Activated CD8-positive, alpha-beta memory T cell treated with anti-CD3 and anti-CD28 coated beads, Interleukin-2, amount 50 U/mL, for 1 hour (primary cell): ENCODE measurements around the gene THBS2.
"Not testable (repeated sequence)": the region's sequence is repeated elsewhere in the genome, so short reads cannot be mapped to it uniquely, and the experiment has no call there.

Experiments
- DNase-seq: peaks from one replicate; pipeline ENCODE4 v3.0.0-alpha.2; 2020; ENCODE audit errors: extremely low read depth

The THBS2 gene

DNA sequence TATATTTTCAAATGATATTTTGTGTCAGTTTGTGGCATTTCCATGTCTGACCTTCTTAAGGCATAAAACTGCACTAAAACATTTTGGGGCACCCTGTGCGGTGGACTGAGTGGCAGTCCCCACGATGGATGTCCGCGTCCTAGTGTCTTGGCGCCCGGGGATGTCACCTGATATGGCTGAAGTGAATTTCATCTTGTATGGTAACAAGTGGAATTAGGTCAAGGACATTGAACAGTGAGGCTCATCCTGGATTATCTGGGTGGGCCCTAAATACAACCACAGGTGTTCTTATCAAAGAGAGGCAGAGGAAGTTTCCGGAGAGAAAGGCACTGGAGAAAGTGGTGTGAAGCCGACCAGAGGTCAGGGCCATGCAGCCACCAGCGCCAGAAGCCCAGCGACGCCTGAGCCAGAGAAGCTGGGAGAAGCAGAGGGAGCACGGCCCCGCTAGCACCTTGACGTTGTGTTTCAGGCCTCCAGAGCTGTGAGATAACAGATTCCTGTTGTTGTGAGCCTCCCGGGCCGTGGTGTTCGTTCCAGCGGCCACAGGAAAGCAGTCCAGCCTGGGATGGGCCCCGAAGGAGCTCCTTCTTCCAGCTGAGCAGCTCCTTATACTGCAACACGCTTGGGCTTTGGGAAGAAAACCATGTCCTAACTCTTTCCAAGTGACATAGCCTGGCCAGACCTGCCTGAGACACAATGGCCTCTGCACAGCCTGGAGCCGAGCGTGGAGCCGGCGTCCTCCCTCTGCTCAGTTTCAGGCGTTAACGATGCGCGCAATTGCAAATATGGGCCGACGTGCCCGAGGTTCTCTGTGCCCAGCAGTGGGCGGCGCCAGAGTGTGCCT lies 22.5 kb downstream of the THBS2 start:
- DNase-seq: no peak

DNA sequence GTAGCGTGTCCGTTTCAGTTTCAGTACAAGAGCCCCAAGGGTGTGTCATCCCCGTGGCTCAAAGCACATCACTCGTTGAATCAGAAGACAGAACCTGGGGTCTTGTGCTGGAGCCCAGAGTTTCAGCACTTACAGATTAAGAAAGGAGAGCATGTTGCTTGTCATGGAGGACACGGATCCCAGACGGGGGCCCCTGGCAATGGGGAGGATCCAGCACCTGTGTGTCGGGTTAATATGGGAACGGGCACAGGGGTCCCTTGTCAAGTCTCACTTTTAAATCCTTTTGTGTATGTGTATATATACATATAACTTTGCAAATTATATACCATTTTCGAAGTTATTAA lies 23.4 kb downstream of the THBS2 start:
- no peak for DNase-seq

DNA sequence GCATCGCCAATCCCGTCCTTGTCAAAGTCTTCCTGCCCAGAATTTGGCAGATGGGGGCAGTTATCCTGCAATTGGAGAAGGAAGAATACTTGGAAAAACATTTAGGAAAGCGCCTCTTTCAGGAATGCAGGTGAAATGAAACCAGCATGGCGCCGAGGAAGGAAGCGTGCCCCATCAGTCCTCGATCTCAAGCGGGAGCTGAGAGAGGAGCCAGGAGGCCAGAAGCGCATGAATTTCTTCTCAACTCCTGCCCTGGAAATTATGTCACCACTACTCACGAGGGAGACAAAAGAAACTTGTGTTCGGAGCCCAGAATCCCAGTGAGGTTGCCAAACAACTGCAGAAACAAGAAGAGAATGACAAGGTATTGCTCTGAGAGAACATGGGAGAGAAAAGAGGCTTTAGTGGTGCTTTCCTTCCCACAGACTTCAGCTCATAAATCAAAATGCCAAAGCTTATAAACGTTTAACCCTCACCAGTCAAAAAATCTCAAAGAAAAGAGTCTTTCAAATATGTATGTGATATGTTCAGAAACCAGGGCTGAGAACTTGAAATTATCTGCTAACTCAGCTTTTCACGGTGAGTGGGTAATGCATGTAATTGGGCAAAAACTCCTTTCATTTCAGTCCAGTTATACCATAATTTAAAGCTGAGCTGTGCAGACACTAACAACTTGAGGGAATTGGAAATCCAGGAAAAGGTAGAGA lies 23.9 kb downstream of the THBS2 start:
- DNase-seq: no peak

DNA sequence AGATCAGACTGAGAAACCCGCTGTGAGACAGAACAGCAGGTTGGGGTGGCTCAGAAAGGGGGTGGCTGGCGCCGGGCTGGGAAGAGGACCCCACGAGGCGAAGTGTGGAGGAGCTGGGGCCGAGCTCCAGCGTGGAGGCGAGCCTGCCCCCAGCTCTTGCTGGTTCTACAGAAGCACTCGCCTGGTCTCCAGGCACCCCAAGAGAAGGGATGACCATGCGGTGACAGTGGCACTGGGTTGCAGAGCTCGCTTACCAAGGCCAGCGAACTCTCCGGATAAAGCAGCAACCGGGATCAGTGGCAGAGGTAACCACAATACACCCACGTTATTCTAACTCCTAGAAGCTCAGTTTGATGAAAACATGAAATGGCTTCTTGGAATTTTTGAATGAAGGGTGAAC lies 26.5 kb downstream of the THBS2 start:
- DNase-seq: no peak

DNA sequence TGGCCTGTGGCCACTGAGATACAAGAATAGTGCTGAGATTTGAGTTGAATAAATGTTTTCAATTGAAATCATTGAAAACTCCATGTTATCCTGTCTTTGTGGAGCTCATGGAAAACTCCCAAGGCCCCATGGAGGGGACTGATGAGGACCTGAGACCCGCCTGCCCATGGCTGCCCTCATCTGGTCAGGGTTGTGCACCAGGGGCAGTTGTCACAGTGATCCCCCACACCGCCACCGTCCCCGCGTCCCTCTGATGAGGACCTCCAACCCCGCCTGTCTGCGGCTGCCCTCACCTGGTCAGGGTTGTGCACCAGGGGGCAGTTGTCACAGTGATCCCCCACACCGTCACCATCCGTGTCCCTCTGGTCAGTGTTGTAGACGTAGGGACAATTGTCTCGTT lies 27.8 kb downstream of the THBS2 start:
- no peak for DNase-seq

DNA sequence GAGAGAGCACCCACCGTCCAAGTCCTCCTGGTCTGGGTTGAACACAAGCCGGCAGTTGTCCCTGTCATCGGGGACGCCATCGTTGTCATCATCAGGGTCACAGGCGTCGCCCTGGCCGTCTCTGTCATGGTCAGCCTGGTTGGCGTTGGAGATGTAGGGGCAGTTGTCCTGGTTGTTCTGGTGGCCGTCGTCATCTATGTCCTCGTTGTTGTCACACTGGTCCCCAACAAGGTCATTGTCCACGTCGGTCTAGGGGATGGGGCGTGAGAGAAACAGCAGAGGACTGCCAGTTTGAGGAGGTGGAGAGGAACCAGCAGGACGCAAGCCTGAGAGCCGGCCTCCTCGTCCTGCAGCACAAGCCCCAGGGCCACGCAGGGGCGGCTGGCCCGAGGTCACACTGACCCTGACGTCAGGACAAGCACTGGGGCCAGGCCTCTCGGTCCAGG lies 28.5 kb downstream of the THBS2 start:
- DNase-seq: no peak

DNA sequence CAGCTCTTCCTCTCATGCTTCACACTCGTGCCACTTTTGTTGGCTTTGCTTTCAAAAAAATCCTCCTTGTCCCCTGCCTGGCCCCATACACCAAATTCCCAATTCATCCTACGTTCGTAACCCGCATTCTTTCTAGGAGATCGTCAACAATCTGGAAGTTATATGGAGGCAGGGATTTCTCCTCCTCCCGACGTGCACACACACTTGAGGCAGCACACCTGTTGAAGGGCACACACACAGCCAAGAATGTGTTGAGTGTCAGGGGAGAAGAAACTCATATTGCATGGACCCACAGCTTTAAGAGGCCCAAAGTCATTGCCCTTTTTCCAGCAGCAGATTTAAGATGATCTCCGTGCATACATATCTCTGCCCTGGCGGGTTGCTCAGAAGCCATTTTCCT lies 28.9 kb downstream of the THBS2 start:
- DNase-seq: no peak

DNA sequence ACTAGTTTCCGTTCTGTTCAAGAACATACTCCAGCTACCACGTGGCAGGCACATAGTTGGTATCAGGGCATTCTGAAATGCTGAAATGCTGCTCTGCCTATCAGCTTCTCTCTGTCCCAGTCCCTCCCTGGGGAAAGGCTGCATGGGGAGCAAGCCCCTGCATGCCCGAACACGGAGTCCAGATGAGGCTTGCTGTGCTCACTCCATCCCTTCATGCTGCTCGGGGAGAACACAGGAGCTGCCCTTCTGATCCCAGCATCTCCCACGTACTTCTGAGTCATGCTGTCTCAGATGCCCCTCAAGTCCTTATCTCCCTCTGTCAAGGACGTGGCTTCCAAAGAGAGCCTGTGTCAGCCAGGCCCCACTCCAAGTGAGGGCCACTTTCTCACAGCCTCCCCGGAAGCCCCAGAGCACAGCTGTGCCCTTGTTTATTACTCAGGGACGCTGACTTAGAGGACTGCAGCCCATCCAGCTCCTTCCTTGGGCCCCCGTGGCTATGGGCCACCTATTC lies 29.4 kb downstream of the THBS2 start:
- no peak for DNase-seq

DNA sequence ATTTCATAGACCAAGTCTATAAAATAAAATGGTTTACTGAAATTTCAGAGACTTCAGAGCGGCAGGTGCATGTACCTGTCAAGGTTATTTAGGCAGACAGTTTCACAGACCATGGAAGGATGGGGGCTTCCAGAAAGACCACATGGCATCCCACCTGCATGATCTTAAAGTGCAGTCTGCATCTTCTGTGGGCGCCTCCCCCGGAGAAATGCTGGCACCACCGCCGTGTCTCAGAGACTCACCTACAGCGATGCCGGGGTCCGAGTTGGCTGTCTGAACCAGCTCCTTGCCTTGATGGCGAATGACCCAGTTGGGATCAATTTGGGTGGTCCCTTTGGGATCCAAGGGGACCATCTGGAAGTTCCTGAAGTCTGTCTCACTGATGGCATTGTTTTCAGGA lies 30.6 kb downstream of the THBS2 start:
- no peak for DNase-seq

DNA sequence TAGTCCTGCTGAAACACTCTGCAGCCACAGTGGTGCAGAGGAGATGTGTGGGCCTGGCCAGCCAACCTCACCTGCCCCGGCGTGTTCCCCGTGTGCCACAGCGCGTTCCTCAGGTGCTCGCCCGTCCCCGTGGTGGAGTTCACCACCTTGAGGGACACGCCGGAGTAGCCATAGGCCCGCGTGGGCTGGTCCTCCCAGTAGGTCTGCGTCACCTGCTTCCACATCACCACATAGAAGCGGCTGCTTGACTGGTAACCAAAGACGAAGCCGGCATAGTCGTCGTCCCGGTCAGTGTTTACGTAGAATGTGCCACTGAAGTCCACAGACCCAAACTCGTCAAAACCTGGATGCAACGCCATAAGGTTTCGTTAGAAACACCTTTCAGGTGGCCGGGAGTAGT lies 31.5 kb downstream of the THBS2 start:
- DNase-seq: no peak

DNA sequence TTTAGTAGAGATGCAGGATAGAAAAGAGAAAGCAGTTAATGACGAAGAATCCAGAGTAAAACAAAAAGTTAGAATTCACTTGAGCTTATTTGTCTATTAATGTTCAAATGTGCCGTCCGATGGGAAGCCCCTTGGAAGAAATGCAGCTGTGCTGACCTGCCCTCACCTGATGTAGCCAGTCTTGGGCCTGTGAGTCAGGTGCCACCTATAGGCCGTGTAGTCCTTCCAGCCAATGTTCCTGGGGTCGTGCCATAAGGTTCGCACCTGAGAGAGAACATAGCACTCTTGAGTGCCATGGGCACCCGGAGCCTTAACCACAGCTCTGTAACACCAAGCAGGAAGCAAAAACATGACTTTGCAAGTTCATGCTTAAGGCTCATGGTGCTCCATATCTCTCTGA lies 32.4 kb downstream of the THBS2 start:
- no peak for DNase-seq

DNA sequence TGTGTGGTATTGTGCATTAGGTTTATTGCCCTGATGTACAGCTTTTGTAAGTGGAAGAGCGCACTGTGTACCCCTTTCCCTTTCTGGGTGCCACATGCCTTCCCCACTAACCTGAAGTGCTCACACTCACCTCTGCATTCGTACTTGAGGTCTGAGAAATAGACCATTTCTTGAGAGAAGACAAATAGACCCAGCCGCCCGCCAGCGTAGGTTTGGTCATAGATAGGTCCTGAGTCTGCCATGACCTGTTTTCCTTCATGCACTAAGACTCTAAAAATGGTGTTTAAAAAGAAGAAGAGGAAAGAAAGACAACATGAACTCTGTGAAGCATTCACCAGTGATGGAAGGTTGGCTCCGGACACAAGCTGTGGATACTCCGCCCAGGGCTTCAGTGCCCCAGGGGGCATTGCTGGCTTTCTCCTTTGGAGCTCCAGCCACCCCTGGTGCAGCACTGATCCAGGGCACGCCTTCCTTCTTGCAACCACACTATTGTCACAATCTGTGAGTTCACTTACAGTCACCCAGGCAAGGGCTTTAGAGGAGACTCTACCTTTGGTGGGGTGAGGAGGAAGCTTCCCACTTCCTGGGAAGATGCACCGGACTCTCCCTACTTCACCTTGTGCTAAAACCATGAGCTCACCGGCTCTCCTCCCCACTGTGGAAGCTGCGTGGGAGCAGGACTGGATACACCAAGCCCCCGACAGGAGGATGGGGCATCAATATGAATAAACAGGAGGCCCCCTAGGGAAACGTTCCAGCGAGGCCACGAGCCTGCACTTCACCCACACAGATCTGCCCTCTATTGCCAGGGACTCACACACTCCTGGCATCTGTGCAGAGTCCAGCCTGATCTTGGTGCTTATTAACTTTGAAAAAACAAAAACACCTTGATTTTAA lies 33.3 kb downstream of the THBS2 start:
- no peak for DNase-seq

DNA sequence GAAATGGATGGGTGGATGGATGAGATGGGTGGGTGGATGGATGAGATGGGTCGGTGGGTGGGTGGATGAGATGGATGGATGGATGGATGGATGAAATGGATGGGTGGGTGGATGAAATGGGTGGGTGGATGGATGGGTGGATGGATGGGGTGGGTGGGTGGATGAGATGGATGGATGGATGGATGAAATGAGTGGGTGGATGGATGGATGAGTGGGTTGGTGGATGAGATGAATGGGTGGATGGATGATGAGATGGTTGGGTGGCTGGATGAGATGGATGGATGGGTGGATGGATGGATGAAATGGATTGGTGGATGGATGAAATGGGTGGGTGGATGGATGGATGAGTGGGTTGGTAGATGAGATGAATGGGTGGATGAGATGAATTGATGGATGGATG lies 35.7 kb downstream of the THBS2 start:
- DNase-seq: no peak

DNA sequence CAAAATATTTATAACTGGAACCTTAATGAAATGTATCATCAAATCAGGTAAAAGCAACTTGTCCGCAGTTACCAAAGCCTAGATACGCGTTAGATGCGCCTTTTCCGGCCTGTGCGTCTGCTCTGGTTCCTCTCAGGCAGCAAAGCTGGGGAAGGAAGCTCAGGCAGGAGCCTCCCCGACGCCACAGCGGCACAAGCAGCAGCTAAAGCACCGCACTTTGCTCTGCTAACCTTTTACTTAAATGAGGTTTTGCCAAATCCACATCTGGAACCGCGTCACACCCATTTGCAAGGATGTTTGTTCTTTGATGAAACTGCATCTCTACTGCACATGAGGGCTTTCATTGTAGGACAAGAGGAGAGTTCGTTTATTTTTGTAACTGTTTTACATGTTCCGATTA lies 36.8 kb downstream of the THBS2 start:
- DNase-seq: no peak

DNA sequence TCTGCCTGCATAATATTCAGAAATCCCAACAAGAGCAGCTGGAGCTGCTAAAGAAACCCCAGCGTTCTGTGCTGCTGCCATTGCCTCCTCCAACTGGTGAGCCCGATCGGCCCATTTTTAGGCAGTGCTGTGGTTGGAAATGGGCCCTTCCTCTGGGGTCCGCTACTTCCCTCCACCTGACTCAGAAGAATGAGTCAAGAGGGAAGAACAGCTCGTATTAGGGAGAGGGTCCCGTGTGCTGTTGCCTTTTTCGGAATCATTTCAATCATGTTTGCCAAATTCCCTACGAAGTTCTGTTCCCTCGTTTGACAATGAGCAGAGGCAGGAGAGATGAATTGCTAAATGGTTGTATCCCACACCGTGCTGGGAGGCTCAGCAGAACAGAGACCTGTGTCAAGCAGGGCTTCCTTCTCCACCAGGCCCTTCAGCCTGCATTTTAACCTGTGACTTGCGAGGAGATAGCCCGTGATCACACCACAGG lies 38.4 kb downstream of the THBS2 start:
- DNase-seq: no peak

DNA sequence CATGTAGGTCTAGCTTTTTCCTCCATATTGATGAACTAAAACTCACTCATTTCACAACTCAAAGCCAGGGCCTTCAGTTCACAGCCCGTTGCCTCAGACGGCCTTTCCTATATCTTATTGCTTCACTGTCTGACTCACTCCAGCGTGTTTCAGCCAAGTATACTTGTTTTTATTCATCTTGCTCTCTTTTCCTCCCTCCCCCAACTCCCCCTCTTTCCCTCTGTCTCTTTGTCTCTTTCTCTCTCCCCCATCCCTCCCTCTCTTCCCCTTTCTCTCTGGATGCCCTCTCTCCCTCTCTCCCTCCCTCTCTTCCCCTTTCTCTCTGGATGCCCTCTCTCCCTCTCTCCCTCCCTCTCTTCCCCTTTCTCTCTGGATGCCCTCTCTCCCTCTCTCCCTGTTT lies 38.9 kb downstream of the THBS2 start:
- DNase-seq: not testable (repeated sequence)

DNA sequence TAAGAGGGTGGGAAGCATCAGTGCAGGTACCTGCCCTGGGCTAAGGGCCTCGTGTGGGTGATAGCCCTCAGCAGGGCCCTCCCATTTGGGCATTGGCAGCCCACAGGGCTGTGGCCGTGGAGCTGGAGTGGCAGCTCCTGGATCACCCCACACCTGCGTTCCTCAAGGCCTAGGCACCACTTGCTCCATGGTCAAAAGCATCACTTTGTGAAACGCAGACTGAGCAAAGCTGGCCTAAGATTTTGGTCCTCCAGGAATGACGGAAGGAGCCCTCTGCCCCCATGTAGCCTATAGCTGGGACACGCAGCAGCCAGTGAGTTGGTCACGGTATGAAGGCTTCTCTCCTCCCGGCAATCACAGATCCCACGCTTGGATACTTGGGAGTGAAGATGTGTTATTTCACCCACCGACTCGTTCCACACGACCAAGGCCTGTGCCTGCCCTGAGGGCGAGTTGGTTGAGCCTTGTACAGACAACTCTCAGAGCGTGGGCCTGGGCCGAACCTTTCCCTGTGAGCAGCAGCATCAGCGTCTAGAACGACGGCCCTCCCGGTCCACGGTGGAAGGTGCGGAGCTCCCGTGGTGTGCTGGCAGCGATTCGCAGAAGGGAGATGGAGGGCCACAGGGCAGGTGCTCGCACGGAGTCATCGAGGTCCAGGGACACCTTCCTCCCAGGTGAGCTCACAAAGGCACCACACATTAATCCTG lies 39.7 kb downstream of the THBS2 start:
- DNase-seq: no peak

DNA sequence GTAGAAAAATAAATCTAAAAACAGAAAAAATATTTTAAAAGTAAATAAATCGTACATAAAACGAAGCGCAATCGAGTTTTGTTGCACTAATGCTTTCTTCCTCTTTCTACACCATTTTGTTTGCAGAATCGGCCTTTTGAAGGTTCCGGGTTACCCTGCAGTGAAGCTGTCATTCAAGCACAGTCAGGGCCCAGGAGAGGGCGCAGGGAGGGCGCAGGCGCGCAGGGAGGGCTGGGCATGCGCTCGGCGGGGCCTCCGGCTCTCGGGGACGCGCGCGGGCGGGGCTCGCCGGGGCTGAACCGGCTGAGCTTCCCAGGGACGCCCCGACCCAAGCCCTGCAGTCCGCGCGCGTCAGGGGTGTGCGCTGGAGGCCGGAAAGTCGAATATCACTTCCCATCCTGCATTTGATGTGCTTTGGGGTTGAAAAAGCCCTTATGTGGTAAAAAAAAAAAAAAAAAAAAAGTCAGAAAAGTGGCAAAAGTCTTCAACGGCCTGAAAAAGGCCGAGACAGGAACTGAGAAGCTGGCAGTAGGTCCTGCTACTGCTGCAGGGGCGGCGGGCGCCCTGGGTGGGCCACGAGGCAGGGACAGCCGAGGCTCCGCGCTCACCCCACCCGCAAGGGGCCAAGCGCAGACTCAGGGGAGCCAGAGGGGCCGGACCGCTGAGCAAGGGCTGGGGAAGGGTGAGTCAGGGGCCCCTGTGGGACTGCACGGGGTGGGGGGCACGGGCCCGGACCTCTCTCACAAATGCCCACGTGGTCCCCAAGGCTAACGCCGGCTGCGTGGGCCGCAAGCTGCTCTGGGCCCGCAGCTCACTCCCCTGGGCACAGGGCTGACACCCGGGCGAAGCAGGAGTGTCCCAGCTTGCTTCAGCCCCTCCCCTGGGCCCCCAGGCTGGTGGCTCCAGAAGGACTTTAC lies 40.5 kb downstream of the THBS2 start:
- peak; percentile 50 for DNase-seq

DNA sequence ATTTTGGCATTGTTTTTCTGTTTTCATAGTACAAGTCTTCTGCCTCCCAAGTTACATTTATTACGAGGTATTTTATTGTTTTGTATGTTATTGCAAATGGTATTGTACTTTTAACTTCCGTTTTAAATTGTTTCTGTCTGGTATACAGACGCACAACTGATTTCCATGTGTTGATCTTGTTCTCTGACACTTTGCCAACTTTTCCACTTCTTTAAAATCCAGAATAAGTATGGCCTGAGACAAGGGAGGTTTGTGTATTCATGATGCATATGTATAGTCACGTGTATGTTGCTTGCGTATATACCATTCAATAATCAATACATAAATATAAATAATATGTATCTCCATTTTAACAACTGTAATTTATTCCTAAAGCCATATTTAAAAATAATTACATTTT lies 41.2 kb downstream of the THBS2 start:
- DNase-seq: no peak

DNA sequence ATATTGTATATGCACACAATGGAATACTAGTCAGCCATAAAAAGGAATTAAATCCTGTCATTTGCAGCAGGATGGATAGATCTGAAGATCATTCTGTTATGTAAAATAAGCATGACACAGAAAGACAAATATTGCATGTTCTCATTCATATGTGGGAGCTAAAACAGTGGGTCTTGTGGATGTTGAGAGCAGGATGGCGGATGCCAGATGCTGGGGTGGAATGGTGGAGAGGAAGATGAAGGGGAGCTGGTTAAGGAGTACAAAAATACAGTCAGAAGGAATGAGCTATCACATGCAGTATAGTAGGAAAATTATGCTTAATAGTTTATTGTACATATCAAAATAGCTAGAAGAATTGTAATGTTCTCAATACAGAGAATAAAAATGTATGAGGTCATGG lies 41.8 kb downstream of the THBS2 start:
- no peak for DNase-seq
